Uterus (tissue), 2 donors: Measurements from ENCODE around the gene ZNF416.

Experiments
- POLR2A ChIP-seq, 2 donors: fragments of 450-650 bp; IDR thresholded peaks; one replicate each; pipeline ENCODE4 v1.6.1; 2016; ENCODE audit warnings: antibody characterized with exemption in 2 of 2, mild to moderate bottlenecking in 1 of 2, moderate library complexity in 1 of 2
- TF ChIP-seq, protein P1 (sequence below), 4 experiments: fragments of 200-600 bp in 2 of 4; fragments of 450-650 bp in 2 of 4; sonication (generic) in 2 of 4; IDR thresholded peaks; one replicate each; pipeline ENCODE4 v1.5.1; 2016 to 2019; ENCODE audit warnings: antibody characterized with exemption in 4 of 4, mild to moderate bottlenecking in 2 of 4, moderate library complexity in 1 of 4

DNA sequence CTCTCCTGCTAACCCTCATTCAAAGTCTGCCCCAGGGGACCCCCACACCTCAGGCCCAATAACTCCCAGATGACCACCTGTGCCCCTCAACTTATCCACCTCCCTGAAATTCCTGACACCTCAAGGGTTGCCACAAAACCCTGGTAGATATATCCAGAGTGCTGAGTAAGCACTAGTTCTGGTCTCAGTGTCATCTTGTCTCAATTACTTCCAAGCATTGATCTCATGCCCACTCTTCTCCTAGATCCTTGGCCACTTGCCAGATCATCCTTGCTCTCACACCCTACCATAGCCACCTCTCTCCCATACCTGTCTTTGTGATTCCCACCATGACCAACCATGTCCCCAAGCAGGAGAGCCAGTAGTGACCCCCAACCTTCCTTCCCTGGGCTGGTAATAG is 2.0 kb downstream of the ZNF416 start:
- TF ChIP-seq, protein P1, sequence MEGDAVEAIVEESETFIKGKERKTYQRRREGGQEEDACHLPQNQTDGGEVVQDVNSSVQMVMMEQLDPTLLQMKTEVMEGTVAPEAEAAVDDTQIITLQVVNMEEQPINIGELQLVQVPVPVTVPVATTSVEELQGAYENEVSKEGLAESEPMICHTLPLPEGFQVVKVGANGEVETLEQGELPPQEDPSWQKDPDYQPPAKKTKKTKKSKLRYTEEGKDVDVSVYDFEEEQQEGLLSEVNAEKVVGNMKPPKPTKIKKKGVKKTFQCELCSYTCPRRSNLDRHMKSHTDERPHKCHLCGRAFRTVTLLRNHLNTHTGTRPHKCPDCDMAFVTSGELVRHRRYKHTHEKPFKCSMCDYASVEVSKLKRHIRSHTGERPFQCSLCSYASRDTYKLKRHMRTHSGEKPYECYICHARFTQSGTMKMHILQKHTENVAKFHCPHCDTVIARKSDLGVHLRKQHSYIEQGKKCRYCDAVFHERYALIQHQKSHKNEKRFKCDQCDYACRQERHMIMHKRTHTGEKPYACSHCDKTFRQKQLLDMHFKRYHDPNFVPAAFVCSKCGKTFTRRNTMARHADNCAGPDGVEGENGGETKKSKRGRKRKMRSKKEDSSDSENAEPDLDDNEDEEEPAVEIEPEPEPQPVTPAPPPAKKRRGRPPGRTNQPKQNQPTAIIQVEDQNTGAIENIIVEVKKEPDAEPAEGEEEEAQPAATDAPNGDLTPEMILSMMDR (IDR thresholded peaks at IDR 0.05): no peak
- no peak for TF ChIP-seq POLR2A (IDR thresholded peaks at IDR 0.05)
